Smooth muscle cell (in vitro differentiated cells): ENCODE results near the gene FIS1. TPM values are rescaled to one million over a fixed set of nuclear protein-coding genes. Genes with fewer than 3 reads are reported as not detected.
"Not testable (repeated sequence)": the region's sequence is repeated elsewhere in the genome, so short reads cannot be mapped to it uniquely, and the experiment has no call there.

Experiments
- DNase-seq: peaks from one replicate; lab custom pipeline; 2025; ENCODE audit not compliant: unreplicated experiment; lab: John Stamatoyannopoulos, UW
- H2AFZ ChIP-seq: fragments of 200-600 bp; sonication (generic); 2 replicates; pipeline ENCODE4 v1.6.0; 2016; ENCODE audit warnings: antibody characterized with exemption, low read depth, mild to moderate bottlenecking
- H3F3A ChIP-seq: fragments of 200-600 bp; sonication (generic); 2 replicates; pipeline ENCODE4 v1.6.0; 2017; ENCODE audit warnings: antibody characterized with exemption, low read depth
- H3K27ac ChIP-seq: fragments of 200-600 bp; sonication (generic); 2 replicates; pipeline ENCODE4 v1.5.1; 2016; ENCODE audit warnings: low read depth, mild to moderate bottlenecking
- H3K27me3 ChIP-seq: fragments of 200-600 bp; sonication (generic); 2 replicates; pipeline ENCODE4 v1.6.1; 2016; ENCODE audit warnings: low read depth, mild to moderate bottlenecking
- H3K36me3 ChIP-seq: fragments of 200-600 bp; sonication (generic); 2 replicates; pipeline ENCODE4 v1.5.1; 2016; ENCODE audit warnings: low read depth
- H3K4me1 ChIP-seq: fragments of 200-600 bp; sonication (generic); 2 replicates; pipeline ENCODE4 v1.5.1; 2016; ENCODE audit warnings: low read depth
- H3K4me2 ChIP-seq: fragments of 200-600 bp; sonication (generic); 2 replicates; pipeline ENCODE4 v1.6.0; 2016; ENCODE audit warnings: mild to moderate bottlenecking
- H3K4me3 ChIP-seq: fragments of 200-600 bp; sonication (generic); 2 replicates; pipeline ENCODE4 v1.5.1; 2016; ENCODE audit warnings: mild to moderate bottlenecking
- H3K79me2 ChIP-seq: fragments of 200-600 bp; sonication (generic); 2 replicates; pipeline ENCODE4 v1.6.0; 2016; ENCODE audit warnings: low read depth, mild to moderate bottlenecking
- H3K9ac ChIP-seq: fragments of 200-600 bp; sonication (generic); 2 replicates; pipeline ENCODE4 v1.6.0; 2016; ENCODE audit warnings: low read depth
- H3K9me3 ChIP-seq: fragments of 200-600 bp; sonication (generic); replicated peaks from 2 replicates; pipeline ENCODE4 v1.5.1; 2016; ENCODE audit warnings: low read depth
- H4K20me1 ChIP-seq: fragments of 200-600 bp; sonication (generic); 2 replicates; pipeline ENCODE4 v1.6.0; 2016; ENCODE audit warnings: low read depth
- CTCF ChIP-seq: fragments of 200-600 bp; sonication (generic); IDR thresholded peaks from 2 replicates; pipeline ENCODE4 v1.5.1; 2017; ENCODE audit warnings: borderline replicate concordance, mild to moderate bottlenecking, antibody characterized with exemption; ENCODE audit not compliant: insufficient read depth, poor library complexity, severe bottlenecking
- WGBS: methylation state at CpG from one replicate; pipeline ENCODE4 v1.1.7; 2016; ENCODE audit warnings: low lambda C conversion rate; 5-methylcytosine and 5-hydroxymethylcytosine counted together
- polyA plus RNA-seq: library from polyadenylated mRNA; unstranded; fragments of >200 nt; fragmentation: Nextera tagmentation; extraction: Ambion mirVana; gene quantifications from 2 replicates; pipeline ENCODE4 v1.2.1, GENCODE V29; 2016
- total RNA-seq: library from RNA; depleted of rRNA; stranded (reverse); fragments of >200 nt; gene quantifications from 2 replicates; pipeline ENCODE4 v1.2.3, GENCODE V29; 2014

Gene FIS1
- total and polyA plus RNA-seq, 2 experiments from 2014 or later = 97.7 to 174 TPM

- no peaks in the 10 kb centered on the region for H4K20me1 ChIP-seq
- TF ChIP-seq CTCF = no peak
- H3K27ac ChIP-seq = no peak overlapping the region
- H3K4me2 ChIP-seq = no peak overlapping the region
- H3K9me3 ChIP-seq = no peaks in the 10 kb centered on the region
- H3K27me3 ChIP-seq = no peaks in the 10 kb centered on the region
- no peaks in the 10 kb centered on the region for H3K36me3 ChIP-seq
- WGBS = 92% methylated on average over 9 of the region's 9 CpGs
- H3K4me3 ChIP-seq = no peak overlapping the region
- no peak for DNase-seq
- no peak overlapping the region for H2AFZ ChIP-seq
- H3K79me2 ChIP-seq = no peaks in the 10 kb centered on the region
- no peak overlapping the region for H3K9ac ChIP-seq
- H3F3A ChIP-seq = no peaks in the 10 kb centered on the region
- no peaks in the 10 kb centered on the region for H3K4me1 ChIP-seq
Observed at GRCh38 chr7:101285171-101285570, 40.3 kb upstream of the FIS1 start.

- not testable (repeated sequence) for H3K36me3 ChIP-seq, H3K9me3 ChIP-seq, DNase-seq, H3K9ac ChIP-seq, H3F3A ChIP-seq, H3K4me1 ChIP-seq, H3K79me2 ChIP-seq, H3K27ac ChIP-seq, H2AFZ ChIP-seq, H3K4me3 ChIP-seq, H4K20me1 ChIP-seq, H3K4me2 ChIP-seq, H3K27me3 ChIP-seq
- WGBS = 87% methylated on average over 8 of the region's 8 CpGs
Observed at GRCh38 chr7:101280912-101281311, 36.0 kb upstream of the FIS1 start.

- no peaks in the 10 kb centered on the region for H3F3A ChIP-seq
- no peaks in the 10 kb centered on the region for H3K79me2 ChIP-seq
- no peak overlapping the region for H3K4me2 ChIP-seq
- no peaks in the 10 kb centered on the region for H3K27me3 ChIP-seq
- 95% methylated on average over 24 of the region's 24 CpGs for WGBS
- H4K20me1 ChIP-seq = no peaks in the 10 kb centered on the region
- H3K9ac ChIP-seq = no peak overlapping the region
- H3K27ac ChIP-seq = no peak overlapping the region
- H3K4me1 ChIP-seq = no peaks in the 10 kb centered on the region
- H3K9me3 ChIP-seq = no peaks in the 10 kb centered on the region
- no peak for DNase-seq
- H3K4me3 ChIP-seq = no peak overlapping the region
- TF ChIP-seq CTCF = no peak
- no peaks in the 10 kb centered on the region for H3K36me3 ChIP-seq
- no peak overlapping the region for H2AFZ ChIP-seq
Observed at GRCh38 chr7:101278461-101279292, 33.8 kb upstream of the FIS1 start.

- Histone ChIP-seq H3K79me2 (no peaks in the 10 kb centered on the region), H3K9ac (no peak overlapping the region), H3K27me3 (no peaks in the 10 kb centered on the region), H3K9me3 (no peaks in the 10 kb centered on the region), H3F3A (no peaks in the 10 kb centered on the region), H2AFZ (no peak overlapping the region), H3K4me1 (no peaks in the 10 kb centered on the region), H3K36me3 (no peaks in the 10 kb centered on the region), H3K4me2 (no peak overlapping the region), H3K27ac (no peak overlapping the region), H4K20me1 (no peaks in the 10 kb centered on the region), H3K4me3 (no peak overlapping the region)
- WGBS = 71% methylated on average over 9 of the region's 9 CpGs
- TF ChIP-seq CTCF = no peak
- DNase-seq = no peak
Observed at GRCh38 chr7:101277155-101277554, 32.3 kb upstream of the FIS1 start.
